Peyer's patch (tissue), 4 donors: ENCODE measurements around the gene EPB41L4B.

Experiments
- POLR2A ChIP-seq, 2 donors: fragments of 450-650 bp; IDR thresholded peaks; one replicate each; pipeline ENCODE4 v1.5.1; 2017; ENCODE audit warnings: antibody characterized with exemption in 2 of 2, mild to moderate bottlenecking in 2 of 2, moderate library complexity in 2 of 2
- TF ChIP-seq, protein P1 (sequence below), 6 experiments: fragments of 450-650 bp in 4 of 6; fragments of 200-600 bp in 2 of 6; sonication (generic) in 1 of 6; IDR thresholded peaks; one replicate each; pipeline ENCODE4 v1.5.1; 2017 to 2019; ENCODE audit warnings: antibody characterized with exemption in 6 of 6, mild to moderate bottlenecking in 3 of 6, moderate library complexity in 1 of 6

- TF ChIP-seq, protein P1, sequence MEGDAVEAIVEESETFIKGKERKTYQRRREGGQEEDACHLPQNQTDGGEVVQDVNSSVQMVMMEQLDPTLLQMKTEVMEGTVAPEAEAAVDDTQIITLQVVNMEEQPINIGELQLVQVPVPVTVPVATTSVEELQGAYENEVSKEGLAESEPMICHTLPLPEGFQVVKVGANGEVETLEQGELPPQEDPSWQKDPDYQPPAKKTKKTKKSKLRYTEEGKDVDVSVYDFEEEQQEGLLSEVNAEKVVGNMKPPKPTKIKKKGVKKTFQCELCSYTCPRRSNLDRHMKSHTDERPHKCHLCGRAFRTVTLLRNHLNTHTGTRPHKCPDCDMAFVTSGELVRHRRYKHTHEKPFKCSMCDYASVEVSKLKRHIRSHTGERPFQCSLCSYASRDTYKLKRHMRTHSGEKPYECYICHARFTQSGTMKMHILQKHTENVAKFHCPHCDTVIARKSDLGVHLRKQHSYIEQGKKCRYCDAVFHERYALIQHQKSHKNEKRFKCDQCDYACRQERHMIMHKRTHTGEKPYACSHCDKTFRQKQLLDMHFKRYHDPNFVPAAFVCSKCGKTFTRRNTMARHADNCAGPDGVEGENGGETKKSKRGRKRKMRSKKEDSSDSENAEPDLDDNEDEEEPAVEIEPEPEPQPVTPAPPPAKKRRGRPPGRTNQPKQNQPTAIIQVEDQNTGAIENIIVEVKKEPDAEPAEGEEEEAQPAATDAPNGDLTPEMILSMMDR (IDR thresholded peaks at IDR 0.05): no peak
- TF ChIP-seq POLR2A (IDR thresholded peaks at IDR 0.05): no peak
Observed at GRCh38 chr9:109305801-109306200, 15.1 kb downstream of the EPB41L4B start.
